Measurements from ENCODE around the gene GRM1.

The GRM1 gene

DNA sequence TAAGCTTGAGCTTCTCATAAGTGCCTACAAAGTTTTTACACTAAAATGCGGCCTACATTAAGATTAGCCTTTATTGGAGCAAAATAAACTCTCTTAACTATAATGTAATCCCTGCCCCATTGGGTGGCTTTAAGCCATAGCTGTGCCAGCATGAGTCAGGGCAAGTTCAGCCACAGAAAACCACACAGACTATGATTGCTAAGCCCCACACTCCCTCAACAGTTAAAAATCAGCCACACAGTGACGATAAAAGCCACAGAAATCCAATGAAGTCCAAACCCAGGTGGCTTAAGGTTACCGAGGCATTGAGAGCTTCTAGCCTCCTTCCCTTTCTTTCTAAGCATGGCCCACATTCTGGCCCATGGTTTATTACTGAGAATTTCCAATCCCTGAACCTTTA is 61.6 kb downstream of the GRM1 start:
- peak; percentile 82 for DNase-seq (ENCODE audit: low read depth, low spot score)
- in situ Hi-C loops (cut with HindIII; ENCODE audit: low sequenced_read_pairs), result no loop called here
- H3K4me3 ChIP-seq (ENCODE audit: low read depth, low read length), result no peak overlapping the region

DNA sequence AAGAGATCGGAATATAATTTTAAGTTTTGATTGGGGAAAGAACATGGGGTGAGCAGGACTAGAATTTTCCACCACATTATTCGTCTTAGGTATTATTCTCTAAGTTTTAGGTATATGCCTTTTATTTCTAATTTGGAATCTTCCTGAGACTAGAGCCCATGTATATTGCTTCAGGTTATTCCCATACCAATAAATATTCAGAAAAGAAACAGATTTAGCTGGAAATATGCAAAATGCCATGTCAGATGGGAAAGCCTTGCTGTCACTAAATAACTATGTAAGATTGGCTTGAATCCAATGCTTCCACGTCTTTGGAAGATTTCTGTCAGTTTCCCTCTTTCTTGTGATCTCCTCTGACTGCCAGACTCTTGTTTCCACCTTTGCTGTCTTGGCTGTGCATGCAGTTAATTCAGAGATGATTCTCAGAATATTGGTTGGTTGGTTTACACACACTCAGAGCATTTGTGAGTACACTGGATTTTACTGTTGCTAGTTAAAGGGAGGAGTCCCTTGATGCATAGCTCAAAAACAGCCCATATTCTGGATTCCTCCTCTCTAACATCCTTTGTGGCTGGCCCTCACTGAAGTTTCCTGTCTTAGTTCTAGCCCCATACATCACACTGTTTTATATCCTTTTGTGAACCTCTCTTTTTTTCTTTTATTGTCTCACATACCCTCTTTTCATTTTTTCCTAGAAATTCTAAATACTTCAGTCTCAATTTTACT is 64.3 kb downstream of the GRM1 start:
- TF ChIP-seq, protein P1, sequence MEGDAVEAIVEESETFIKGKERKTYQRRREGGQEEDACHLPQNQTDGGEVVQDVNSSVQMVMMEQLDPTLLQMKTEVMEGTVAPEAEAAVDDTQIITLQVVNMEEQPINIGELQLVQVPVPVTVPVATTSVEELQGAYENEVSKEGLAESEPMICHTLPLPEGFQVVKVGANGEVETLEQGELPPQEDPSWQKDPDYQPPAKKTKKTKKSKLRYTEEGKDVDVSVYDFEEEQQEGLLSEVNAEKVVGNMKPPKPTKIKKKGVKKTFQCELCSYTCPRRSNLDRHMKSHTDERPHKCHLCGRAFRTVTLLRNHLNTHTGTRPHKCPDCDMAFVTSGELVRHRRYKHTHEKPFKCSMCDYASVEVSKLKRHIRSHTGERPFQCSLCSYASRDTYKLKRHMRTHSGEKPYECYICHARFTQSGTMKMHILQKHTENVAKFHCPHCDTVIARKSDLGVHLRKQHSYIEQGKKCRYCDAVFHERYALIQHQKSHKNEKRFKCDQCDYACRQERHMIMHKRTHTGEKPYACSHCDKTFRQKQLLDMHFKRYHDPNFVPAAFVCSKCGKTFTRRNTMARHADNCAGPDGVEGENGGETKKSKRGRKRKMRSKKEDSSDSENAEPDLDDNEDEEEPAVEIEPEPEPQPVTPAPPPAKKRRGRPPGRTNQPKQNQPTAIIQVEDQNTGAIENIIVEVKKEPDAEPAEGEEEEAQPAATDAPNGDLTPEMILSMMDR (IDR thresholded peaks at IDR 0.05; ENCODE audit: low read depth, low read length), result no peak
- no peak overlapping the region for H3K4me3 ChIP-seq (ENCODE audit: low read depth, low read length)
- DNase-seq (ENCODE audit: low read depth, low spot score), result no peak
- in situ Hi-C loops (cut with HindIII; ENCODE audit: low sequenced_read_pairs), result no loop called here

More for the DNA sequence above, 61.6 kb downstream of the GRM1 start:
- TF ChIP-seq, protein P1 (IDR thresholded peaks at IDR 0.05; ENCODE audit: low read depth, low read length), result no peak

DNA sequence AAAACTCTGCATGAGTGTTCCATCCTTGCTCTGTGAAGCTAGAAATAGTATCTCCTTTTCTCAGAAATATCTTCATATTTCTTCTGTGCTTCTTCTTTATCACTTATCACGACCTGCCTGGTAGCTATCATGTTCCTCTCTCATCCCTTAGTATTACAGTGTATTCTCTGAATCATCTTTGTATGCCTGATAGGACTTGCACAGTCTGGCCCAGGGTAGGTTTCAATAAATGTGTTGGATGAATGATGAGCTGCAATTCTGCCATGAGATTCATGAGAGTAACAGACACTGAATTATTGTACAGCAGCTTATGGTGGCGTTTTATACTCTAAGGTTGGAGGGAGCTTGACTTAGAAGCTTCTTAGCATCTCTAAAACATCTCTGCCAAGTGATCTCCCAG is 66.6 kb downstream of the GRM1 start:
- TF ChIP-seq, protein P1 (IDR thresholded peaks at IDR 0.05; ENCODE audit: low read depth, low read length), result no peak

DNA sequence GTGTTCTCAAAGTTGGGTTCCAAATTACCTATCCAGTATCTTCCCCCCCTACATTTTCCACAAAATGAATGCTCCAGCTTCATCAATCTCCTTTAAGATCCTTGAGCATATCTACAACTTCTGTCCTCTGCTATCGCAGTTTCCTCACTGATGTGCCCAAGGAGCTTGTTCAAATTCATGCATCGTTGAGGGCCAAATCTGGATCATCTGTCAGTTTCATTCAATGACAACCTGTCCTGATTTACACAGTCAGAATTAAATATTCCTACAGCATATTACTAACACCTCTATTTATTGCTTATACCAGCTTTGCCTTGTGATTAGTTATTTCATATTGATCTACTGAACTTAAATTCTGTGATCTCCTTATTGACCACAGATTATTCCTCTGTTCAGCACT is 68.7 kb downstream of the GRM1 start:
- no peak overlapping the region for H3K4me3 ChIP-seq (ENCODE audit: low read depth, low read length)
- TF ChIP-seq, protein P1 (IDR thresholded peaks at IDR 0.05; ENCODE audit: low read depth, low read length), result no peak
- in situ Hi-C loops (cut with HindIII; ENCODE audit: low sequenced_read_pairs), result no loop called here

More for the DNA sequence above, 66.6 kb downstream of the GRM1 start:
- in situ Hi-C loops (cut with HindIII; ENCODE audit: low sequenced_read_pairs), result no loop called here
- no peak for DNase-seq (ENCODE audit: low read depth, low spot score)
- no peak overlapping the region for H3K4me3 ChIP-seq (ENCODE audit: low read depth, low read length)

DNA sequence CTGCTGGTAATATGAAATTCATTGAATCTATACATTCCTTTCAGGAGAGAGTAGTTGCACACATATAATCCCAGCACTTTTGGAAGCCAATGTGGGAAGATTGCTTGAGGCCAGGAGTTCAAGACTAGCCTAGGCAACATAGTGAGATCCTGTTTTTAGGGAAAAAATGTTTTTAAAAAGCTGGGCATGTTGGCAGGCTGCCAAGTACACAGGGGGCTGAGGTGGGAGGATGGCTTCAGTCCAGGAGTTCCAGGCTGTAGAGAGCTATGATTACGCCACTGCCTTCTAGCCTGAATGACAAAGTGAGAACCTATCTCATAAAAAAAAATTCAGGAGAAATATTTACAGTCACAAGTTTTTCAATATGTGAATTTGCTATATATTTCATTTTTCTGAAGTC is 71.9 kb downstream of the GRM1 start:
- TF ChIP-seq, protein P1 (IDR thresholded peaks at IDR 0.05; ENCODE audit: low read depth, low read length), result no peak
- in situ Hi-C loops (cut with HindIII; ENCODE audit: low sequenced_read_pairs), result no loop called here
- DNase-seq (ENCODE audit: low read depth, low spot score), result no peak
- H3K4me3 ChIP-seq (ENCODE audit: low read depth, low read length), result no peak overlapping the region

More for the DNA sequence above, 68.7 kb downstream of the GRM1 start:
- no peak for DNase-seq (ENCODE audit: low read depth, low spot score)

DNA sequence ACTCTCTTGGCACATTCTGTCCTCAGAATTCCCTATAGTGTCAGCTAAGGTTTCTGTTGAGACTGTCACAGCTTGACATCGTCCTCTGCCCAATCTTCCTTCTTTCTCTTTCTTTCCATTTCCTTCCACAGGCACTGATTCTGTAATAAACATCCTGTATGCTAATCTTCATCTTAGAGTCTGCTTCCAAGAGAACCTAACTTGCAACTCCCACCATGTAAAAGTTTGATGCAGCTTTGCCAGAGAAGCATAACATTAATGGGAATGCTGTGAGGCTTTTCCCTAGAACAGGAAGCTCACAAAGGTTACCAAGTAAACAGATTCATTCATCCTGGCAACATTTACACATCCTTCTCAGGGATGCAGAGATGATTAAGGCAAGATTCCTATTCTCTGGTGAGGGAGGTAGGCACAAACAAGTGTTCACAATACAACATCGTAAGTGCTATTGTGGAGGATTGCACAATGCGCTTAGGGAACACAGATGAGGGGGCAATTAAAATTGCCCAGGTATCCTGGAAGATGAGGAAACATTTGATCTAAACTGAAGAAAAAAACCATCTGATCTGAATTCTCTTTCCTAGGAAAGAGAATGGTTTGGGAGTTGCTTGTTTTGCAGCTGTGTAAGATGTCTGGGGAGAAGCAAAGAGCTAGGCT is 74.7 kb downstream of the GRM1 start:
- DNase-seq (ENCODE audit: low read depth, low spot score), result no peak
- H3K4me3 ChIP-seq (ENCODE audit: low read depth, low read length), result no peak overlapping the region
- in situ Hi-C loops (cut with HindIII; ENCODE audit: low sequenced_read_pairs), result no loop called here
- TF ChIP-seq, protein P1 (IDR thresholded peaks at IDR 0.05; ENCODE audit: low read depth, low read length), result no peak

All from astrocyte of the spinal cord (primary cell).